ENCODE data around the gene FBXO27. TPM values are rescaled to one million over a fixed set of nuclear protein-coding genes. Genes with fewer than 3 reads are reported as not detected.
A peak's percentile ranks its signal among the peaks of the same experiment; 100 is the strongest.

FBXO27 gene
- total RNA-seq (2022), result 3.4 and 3.8 TPM in 2 replicates
- Bru-seq, nascent RNA, result percentile 42 among the genes with signal in this experiment
- percentile 36 among the genes with signal in this experiment for BruChase-seq, experiment 1, labeled RNA remaining after a 2-hour chase
- BruChase-seq, experiment 2, labeled RNA remaining after a 6-hour chase, result percentile 39 among the genes with signal in this experiment
- long read RNA-seq, partial matches to known transcripts, result 4 of 10 reads
- long read RNA-seq, other reads (novel, unspliced or antisense), result 4 of 10 reads

- Mint-ChIP-seq H3K27ac (ENCODE audit: unreplicated experiment) (peak within 1 kb of the TSS; percentile 85), H3K27me3 (ENCODE audit: insufficient read depth, unreplicated experiment) (no peaks in the 10 kb centered on the region), H3K36me3 (ENCODE audit: insufficient read depth, unreplicated experiment) (peaks cover 7% of the 10 kb centered on the region), H3K4me1 (ENCODE audit: low read depth, unreplicated experiment) (peaks cover 7% of the 10 kb centered on the region), H3K9me3 (ENCODE audit: unreplicated experiment) (peaks cover 6% of the 10 kb centered on the region), H3K4me3 (ENCODE audit: unreplicated experiment) (peak within 1 kb of the TSS; percentile 83)
- DNase-seq, result peak; percentile 26 to 44
- H3K9me3 ChIP-seq, result peaks cover 6% of the 10 kb centered on the region; the same call in 1 of the 2 replicates
- no peaks in the 10 kb centered on the region for H3K36me3 ChIP-seq (ENCODE audit: control insufficient read depth, insufficient read depth, low read length)
- ChIA-PET CTCF (no interaction called here), POLR2A (interaction anchor here (0.5 to 0.7 kb wide), 2 partner anchors 37 to 101 kb away, joined by 3 read pairs; partner anchors contain the start of gene MRPS12)
- BruUV-seq (replicated peaks), result no TSS peak
- peak within 1 kb of the TSS; percentile 76 for H3K4me3 ChIP-seq (ENCODE audit: low read depth, low read length)
- intact Hi-C loops (cut with micrococcal nuclease; ENCODE audit: unreplicated experiment), result no loop called here
- H3K27me3 ChIP-seq (replicated peaks; ENCODE audit: control insufficient read depth, insufficient read depth, low read length), result no peaks in the 10 kb centered on the region
- peaks cover 23% of the 10 kb centered on the region for H3K4me1 ChIP-seq
- TF ChIP-seq CTCF (IDR thresholded peaks at IDR 0.05; ENCODE audit: insufficient read depth in 1 of 2, low read depth in 1 of 2, low read length in 1 of 2, severe bottlenecking in 1 of 2, unreplicated experiment in 1 of 2), result no peak
Measured at GRCh38 chr19:39032063-39032918, at the start of gene FBXO27. FBXO27 (minus strand) TSS chr19:39032549; CDS start chr19:39032227, 322 bp downstream.

GRCh38 chr19:39080431-39080830 is 48.1 kb upstream of the FBXO27 start:
- Mint-ChIP-seq H3K36me3 (ENCODE audit: insufficient read depth, unreplicated experiment) (no peaks in the 10 kb centered on the region), H3K9me3 (ENCODE audit: unreplicated experiment) (no peaks in the 10 kb centered on the region), H3K4me3 (ENCODE audit: unreplicated experiment) (no peak overlapping the region), H3K27me3 (ENCODE audit: insufficient read depth, unreplicated experiment) (peaks cover 11% of the 10 kb centered on the region), H3K27ac (ENCODE audit: unreplicated experiment) (no peak overlapping the region), H3K4me1 (ENCODE audit: low read depth, unreplicated experiment) (peaks cover 7% of the 10 kb centered on the region)
- Histone ChIP-seq H3K36me3 (ENCODE audit: control insufficient read depth, insufficient read depth, low read length) (no peaks in the 10 kb centered on the region), H3K27me3 (replicated peaks; ENCODE audit: control insufficient read depth, insufficient read depth, low read length) (no peaks in the 10 kb centered on the region; the same call in none of the 2 replicates), H3K4me3 (ENCODE audit: low read depth, low read length) (no peak overlapping the region), H3K9me3 (no peaks in the 10 kb centered on the region), H3K4me1 (0 out of 2 replicates have a peak, but pooled peaks cover 5% of the 10 kb centered on the region)
- no TSS peak for BruUV-seq (replicated peaks)
- DNase-seq, result no peak
- intact Hi-C loops (cut with micrococcal nuclease; ENCODE audit: unreplicated experiment), result no loop called here
- TF ChIP-seq CTCF (IDR thresholded peaks at IDR 0.05; ENCODE audit: insufficient read depth in 1 of 2, low read depth in 1 of 2, low read length in 1 of 2, severe bottlenecking in 1 of 2, unreplicated experiment in 1 of 2), result no peak
- CTCF ChIA-PET, result interaction anchor here (0.6 kb wide), 2 partner anchors 34 to 348 kb away, joined by 3 to 4 read pairs; no protein-coding TSS in a partner anchor
- POLR2A ChIA-PET, result no interaction called here

- H3K4me1 ChIP-seq, result no peaks in the 10 kb centered on the region
- ChIA-PET POLR2A (no interaction called here), CTCF (interaction anchor here (0.6 kb wide), 1 partner anchor 24 kb away, joined by 4 read pairs; no protein-coding TSS in a partner anchor)
- BruUV-seq (replicated peaks), result no TSS peak
- H3K9me3 Mint-ChIP-seq (ENCODE audit: unreplicated experiment), result no peaks in the 10 kb centered on the region
- no peak overlapping the region for H3K4me3 Mint-ChIP-seq (ENCODE audit: unreplicated experiment)
- no peaks in the 10 kb centered on the region; the same call in 1 of the 2 replicates for H3K27me3 ChIP-seq (replicated peaks; ENCODE audit: control insufficient read depth, insufficient read depth, low read length)
- H3K27me3 Mint-ChIP-seq (ENCODE audit: insufficient read depth, unreplicated experiment), result peaks cover 4% of the 10 kb centered on the region
- H3K4me3 ChIP-seq (ENCODE audit: low read depth, low read length), result no peak overlapping the region
- no peaks in the 10 kb centered on the region for H3K9me3 ChIP-seq
- DNase-seq, result no peak
- H3K36me3 ChIP-seq (ENCODE audit: control insufficient read depth, insufficient read depth, low read length), result no peaks in the 10 kb centered on the region
- no peaks in the 10 kb centered on the region for H3K4me1 Mint-ChIP-seq (ENCODE audit: low read depth, unreplicated experiment)
- no peaks in the 10 kb centered on the region for H3K36me3 Mint-ChIP-seq (ENCODE audit: insufficient read depth, unreplicated experiment)
- intact Hi-C loops (cut with micrococcal nuclease; ENCODE audit: unreplicated experiment), result no loop called here
- no peak for TF ChIP-seq CTCF (IDR thresholded peaks at IDR 0.05; ENCODE audit: insufficient read depth in 1 of 2, low read depth in 1 of 2, low read length in 1 of 2, severe bottlenecking in 1 of 2, unreplicated experiment in 1 of 2)
- H3K27ac Mint-ChIP-seq (ENCODE audit: unreplicated experiment), result no peak overlapping the region
Measured at GRCh38 chr19:39078436-39079200, 46.3 kb upstream of the FBXO27 start.

Data from Caco-2 (cell line).